DMS 273 (cell line): ENCODE data around the gene INTS2.
"Not testable (repeated sequence)": the region's sequence is repeated elsewhere in the genome, so short reads cannot be mapped to it uniquely, and the experiment has no call there.

Experiments used
- DNase-seq: peaks from one replicate; lab custom pipeline; 2025; ENCODE audit not compliant: unreplicated experiment; lab: John Stamatoyannopoulos, UW

INTS2 gene

GRCh38 chr17:61848896-61849295 is 78.9 kb downstream of the INTS2 start:
- DNase-seq, result no peak

GRCh38 chr17:61848247-61848646 is 79.5 kb downstream of the INTS2 start:
- no peak for DNase-seq

- DNase-seq, result no peak
Observed at GRCh38 chr17:61847659-61848058, 80.1 kb downstream of the INTS2 start.

- no peak for DNase-seq
Observed at GRCh38 chr17:61846761-61847375, 80.9 kb downstream of the INTS2 start.

- no peak for DNase-seq
Observed at GRCh38 chr17:61846088-61846487, 81.7 kb downstream of the INTS2 start.

DNA sequence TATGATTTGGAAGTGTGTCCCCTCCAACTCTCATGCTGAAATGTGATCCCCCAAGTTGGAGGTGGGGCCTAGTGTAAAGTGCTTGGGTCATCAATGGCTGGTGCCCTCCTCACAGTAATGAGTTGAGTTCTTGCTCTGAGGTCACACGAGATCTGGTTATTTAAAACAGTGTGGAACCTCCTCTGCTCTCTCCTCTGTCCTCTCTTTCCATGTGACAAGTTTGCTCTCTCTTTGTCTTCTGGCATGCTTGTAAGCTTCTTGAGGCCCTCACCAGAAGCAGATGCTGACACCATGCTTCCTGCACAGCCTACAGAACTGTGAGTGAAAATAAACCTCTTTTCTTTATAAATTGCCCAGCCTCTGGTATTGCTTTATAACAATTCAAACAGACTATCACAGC is 84.3 kb downstream of the INTS2 start:
- no peak for DNase-seq

GRCh38 chr17:61842899-61843298 is 84.9 kb downstream of the INTS2 start:
- DNase-seq, result no peak

GRCh38 chr17:61839300-61839786 is 88.4 kb downstream of the INTS2 start:
- DNase-seq, result no peak

DNA sequence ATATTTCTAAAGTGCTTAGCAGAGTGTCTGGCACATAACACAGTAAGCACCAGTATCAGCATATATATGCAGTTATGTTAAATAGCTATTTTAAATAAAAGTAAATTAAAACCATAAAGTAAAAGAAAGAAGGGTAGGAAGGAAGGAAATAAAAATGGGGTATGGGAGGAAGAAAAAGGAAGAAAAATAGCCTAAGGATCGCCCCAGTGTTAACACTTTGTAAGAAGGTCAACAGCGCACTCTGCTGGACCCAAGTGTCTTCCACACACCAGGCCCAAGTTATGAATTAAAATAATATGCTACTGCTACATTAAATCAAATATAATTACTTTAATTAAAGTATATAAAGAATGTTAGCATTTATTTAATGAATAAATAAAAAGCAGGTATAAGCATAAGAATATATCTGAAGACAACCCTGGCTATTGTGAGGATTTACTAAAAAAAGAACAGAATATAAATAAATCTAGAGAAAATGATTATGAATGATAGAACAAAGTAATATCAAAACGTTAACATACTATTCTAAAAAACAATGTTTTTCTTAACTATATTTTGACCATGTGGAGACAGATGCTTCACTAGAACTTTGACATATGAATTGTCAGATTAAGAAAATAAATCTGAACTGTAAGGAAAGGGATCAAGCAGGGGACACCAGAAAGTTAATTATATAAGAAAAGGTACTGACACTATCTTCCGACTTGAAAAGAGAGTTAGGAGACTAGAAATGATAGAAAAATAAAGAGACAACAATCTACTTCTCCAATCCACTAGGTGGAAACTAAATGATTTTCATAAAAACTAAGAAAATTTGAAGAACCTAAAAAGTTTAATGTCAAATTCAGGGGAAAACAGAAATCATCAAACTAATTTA is 90.4 kb downstream of the INTS2 start:
- peak; percentile 81 for DNase-seq

DNA sequence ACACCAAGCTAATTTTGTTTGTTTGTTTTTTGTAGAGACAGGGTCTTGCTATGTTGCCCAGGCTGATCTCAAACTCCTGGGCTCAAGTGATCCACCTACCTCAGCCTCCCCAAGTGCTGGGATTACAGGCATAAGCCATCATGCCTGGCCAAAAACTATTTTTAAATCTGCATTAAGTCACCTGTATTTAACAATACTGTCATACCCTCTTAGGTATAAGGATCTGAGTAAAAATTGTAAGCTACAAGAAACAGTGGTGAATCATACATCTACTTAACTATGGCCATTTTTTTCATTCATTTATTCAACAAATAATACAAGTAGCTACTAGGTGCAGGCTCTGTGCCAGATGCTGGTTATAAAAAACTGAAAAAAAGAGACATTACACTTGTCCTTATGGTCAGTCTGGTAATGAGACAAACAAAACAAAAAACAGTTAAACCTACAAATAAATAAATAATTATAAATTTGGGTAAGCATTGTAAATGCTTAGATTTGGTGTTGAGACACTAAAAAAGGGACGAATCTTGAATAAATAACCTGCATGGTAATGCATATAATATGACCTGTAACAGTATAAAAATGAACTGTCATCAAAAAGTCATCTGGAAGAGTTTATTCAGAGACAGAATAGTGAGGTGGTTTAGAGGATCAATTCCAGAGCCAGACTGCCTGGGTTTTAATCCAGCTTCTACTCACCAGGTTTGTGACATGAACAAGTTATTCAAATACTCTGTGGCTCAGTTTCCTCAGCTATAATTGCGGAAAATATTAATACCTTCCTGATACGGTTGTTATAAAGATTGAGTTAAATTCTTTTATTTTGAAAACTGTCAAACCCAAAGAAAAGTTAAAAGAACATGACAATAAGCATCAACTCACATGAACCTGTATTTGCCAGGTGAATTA is 91.3 kb downstream of the INTS2 start:
- DNase-seq, result no peak

DNA sequence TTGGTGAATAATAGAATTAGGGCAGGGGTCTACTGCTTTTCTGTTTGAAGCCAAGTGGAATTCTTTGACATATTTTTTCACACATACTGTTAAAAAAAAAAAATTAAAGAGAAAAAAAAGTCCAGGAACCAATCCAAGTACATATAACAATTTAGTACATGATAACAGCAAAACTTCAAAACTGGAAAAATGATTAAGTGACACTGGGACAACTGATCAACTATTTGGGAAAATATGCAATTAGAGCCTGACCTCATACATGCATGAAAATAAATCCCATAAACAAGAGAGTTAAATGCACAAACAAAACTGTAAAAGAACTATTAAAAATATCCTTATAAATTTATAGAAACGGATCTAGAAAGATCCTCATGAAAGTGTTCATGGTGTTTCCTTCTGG is 92.2 kb downstream of the INTS2 start:
- no peak for DNase-seq

- no peak for DNase-seq
Observed at GRCh38 chr17:61834610-61835009, 93.2 kb downstream of the INTS2 start.

DNA sequence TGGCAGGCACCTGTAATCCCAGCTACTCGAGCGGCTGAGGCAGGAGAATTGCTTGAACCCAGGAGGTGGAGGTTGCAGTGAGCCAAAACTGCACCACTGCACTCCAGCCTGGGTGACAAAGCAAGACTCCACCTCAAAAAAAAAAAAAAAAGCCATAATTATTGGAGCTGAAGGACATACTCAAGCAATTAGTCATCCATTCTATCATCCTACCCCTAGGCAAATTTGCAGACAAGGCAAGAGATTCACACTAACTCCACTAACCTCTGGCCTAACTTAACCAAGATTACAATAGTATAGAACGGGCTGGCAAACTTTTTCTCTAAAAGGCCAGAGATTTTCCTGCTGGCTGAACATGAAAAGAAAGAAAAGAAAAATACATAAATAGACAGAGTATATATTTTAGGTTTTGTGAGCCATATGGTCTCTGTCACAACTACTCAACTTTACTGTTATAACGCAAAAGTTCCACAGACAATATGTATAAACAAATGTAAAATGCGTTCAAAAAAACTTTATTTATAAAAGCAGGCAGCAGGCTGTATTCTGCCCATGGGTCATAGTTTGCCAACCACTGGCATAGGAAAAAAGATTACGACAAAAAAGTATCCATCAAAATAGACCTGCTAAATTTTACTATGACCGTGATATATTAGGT is 94.1 kb downstream of the INTS2 start:
- DNase-seq, result no peak

GRCh38 chr17:61832463-61832862 is 95.3 kb downstream of the INTS2 start:
- DNase-seq, result no peak

DNA sequence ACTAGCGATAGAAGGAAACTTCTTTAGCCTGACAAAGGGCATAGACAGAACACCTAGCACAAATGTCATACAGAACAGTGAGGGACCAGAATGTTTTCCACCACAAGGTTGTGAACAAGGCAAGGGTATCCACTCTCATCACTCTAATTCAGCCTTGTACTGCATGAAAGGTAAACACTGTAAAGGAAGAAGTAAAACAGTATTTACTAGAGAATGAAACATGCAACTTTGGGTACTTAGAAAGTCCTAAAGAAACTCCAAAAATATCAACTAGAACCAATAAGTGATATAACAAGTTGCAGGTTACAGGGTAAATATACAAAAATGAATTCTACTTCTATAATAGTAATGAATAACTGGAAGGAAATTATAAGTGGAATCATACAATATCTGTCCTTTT is 96.7 kb downstream of the INTS2 start:
- DNase-seq, result no peak

- DNase-seq, result no peak
Observed at GRCh38 chr17:61828694-61829093, 99.1 kb downstream of the INTS2 start.

DNA sequence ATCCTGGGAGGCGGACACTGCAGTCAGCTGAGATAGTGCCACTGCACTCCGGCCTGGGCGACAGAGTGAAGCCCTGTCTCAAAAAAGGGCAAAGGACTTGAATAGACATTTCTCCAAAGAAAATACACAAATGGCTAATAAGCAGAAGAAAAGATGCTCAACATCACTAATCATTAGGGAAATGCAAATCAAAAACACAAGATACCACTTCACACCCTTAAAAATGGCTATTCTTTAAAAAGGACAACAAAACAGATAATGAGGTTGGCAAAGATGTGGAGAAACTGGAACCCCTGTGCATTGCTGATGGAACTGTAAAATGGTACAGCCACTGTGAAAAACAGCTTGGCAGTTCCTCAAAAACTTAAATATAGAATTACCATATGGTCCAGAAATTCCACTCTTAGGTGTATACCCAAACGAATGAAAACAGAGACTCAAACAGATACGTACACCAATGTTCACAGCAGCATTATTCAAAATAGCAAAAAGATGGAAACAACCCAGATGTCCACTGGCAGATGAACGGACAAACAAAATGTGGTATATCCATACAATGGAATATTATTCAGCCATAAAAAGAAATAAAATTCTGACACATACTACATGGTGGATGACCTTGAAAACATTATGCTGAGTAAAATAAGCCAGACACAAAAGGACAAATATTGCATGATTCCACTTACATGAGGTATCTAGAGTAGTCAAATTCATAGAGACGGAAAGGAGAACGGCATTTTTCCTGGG is 100.0 kb downstream of the INTS2 start:
- no peak for DNase-seq

DNA sequence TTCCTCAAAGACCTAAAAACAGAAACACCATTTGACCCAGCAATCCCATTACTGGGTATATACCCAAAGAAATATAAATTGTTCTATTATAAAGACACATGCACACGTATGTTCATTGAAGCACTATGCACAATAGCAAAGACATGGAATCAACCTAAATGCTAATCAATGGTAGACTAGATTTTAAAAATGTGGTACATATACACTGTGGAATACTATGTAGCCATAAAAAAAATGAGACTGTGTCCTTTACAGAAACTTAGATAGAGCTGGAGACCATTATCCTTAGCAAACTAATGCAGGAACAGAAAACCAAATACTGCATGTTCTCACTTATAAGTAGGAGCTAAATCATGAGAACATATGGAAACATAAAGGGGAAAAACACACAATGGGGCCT is 100.9 kb downstream of the INTS2 start:
- DNase-seq, result not testable (repeated sequence)

- DNase-seq, result not testable (repeated sequence)
Observed at GRCh38 chr17:61826198-61826597, 101.6 kb downstream of the INTS2 start.

GRCh38 chr17:61825448-61826137 is 102.2 kb downstream of the INTS2 start:
- DNase-seq, result no peak
